ENCODE data around the gene MPHOSPH10.
"Not testable (repeated sequence)": the region's sequence is repeated elsewhere in the genome, so short reads cannot be mapped to it uniquely, and the experiment has no call there.

MPHOSPH10 gene

GRCh38 chr2:71122387-71123298 is 7.8 kb upstream of the MPHOSPH10 start:
- no peak for DNase-seq

- no peak for DNase-seq
Measured at GRCh38 chr2:71125506-71126294, 4.7 kb upstream of the MPHOSPH10 start.

GRCh38 chr2:71126957-71127356 is 3.5 kb upstream of the MPHOSPH10 start:
- no peak for DNase-seq

GRCh38 chr2:71129114-71129901 is 1.1 kb upstream of the MPHOSPH10 start:
- no peak for DNase-seq

GRCh38 chr2:71129902-71130151 is 607 bp upstream of the MPHOSPH10 start:
- peak; percentile 76 for DNase-seq

GRCh38 chr2:71130905-71131244 is 441 bp downstream of the MPHOSPH10 start:
- DNase-seq, result no peak

- DNase-seq, result not testable (repeated sequence)
Measured at GRCh38 chr2:71131387-71132166, 1.1 kb downstream of the MPHOSPH10 start.

GRCh38 chr2:71133603-71134002 is 3.2 kb downstream of the MPHOSPH10 start:
- no peak for DNase-seq

GRCh38 chr2:71136174-71136573 is 5.7 kb downstream of the MPHOSPH10 start:
- no peak for DNase-seq

- DNase-seq, result no peak
Measured at GRCh38 chr2:71143782-71144181, 13.3 kb downstream of the MPHOSPH10 start.

GRCh38 chr2:71148506-71149063 is 18.2 kb downstream of the MPHOSPH10 start:
- DNase-seq, result no peak

GRCh38 chr2:71150082-71150816 is 19.8 kb downstream of the MPHOSPH10 start:
- no peak for DNase-seq

GRCh38 chr2:71151620-71152019 is 21.2 kb downstream of the MPHOSPH10 start:
- no peak for DNase-seq

- no peak for DNase-seq
Measured at GRCh38 chr2:71153585-71154224, 23.3 kb downstream of the MPHOSPH10 start.

GRCh38 chr2:71154279-71154678 is 23.8 kb downstream of the MPHOSPH10 start:
- no peak for DNase-seq

GRCh38 chr2:71154798-71155197 is 24.4 kb downstream of the MPHOSPH10 start:
- peak; percentile 29 for DNase-seq

- no peak for DNase-seq
Measured at GRCh38 chr2:71155846-71156245, 25.4 kb downstream of the MPHOSPH10 start.

GRCh38 chr2:71156573-71156972 is 26.1 kb downstream of the MPHOSPH10 start:
- no peak for DNase-seq

- no peak for DNase-seq
Measured at GRCh38 chr2:71157124-71157793, 26.8 kb downstream of the MPHOSPH10 start.

- DNase-seq, result no peak
Measured at GRCh38 chr2:71166812-71167211, 36.4 kb downstream of the MPHOSPH10 start.

GRCh38 chr2:71173096-71173495 is 42.7 kb downstream of the MPHOSPH10 start:
- DNase-seq, result no peak

Data from NCI-H510A (cell line).